ENCODE results near the gene MEX3D.
"Not testable (repeated sequence)": the region's sequence is repeated elsewhere in the genome, so short reads cannot be mapped to it uniquely, and the experiment has no call there.

The MEX3D gene

DNA sequence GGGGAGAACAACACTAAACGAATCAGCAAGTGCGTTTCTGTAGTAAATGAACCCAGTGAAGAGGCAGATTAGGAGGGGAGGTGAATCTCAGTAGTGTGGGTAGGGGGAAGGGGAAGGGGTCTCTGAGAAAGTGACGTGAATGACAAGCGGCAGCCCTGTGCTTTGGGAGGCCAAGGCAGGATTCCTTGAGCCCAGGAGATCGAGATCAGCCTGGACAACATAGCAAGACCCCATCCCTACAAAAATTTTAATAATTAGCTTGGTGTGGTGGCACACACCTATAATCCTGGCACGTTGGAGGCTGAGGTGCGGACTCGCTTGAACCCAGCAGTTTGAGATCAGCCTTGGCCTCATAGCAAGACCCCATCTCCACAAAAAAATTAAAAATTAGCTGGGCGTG is 36.1 kb downstream of the MEX3D start:
- TF ChIP-seq ZFX (IDR thresholded peaks at IDR 0.05), result no peak
- TF ChIP-seq CTCF (conservative IDR thresholded peaks at IDR 0.05), result no peak
- no peak overlapping the region for H3K27ac ChIP-seq

DNA sequence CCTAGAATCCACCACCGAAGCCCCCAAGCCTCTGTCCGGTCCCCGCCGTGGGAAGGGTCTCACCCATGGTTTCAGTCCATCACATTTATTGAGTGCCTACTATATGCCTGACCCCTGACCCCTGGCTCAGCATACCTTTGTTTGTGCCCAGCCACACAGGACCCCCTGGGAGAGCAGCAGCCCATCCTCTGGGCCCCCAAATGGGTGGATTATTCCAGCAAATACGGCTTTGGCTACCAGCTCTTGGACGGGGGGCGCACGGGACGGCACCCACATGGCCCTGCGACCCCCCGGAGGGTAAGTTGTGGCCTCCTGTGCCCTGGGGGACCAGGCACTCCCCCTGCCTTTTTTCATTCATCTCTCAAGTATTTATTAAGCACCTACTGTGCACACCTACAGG is 36.5 kb downstream of the MEX3D start:
- TF ChIP-seq ZFX (IDR thresholded peaks at IDR 0.05) (no peak), CTCF (conservative IDR thresholded peaks at IDR 0.05) (no peak)
- H3K27ac ChIP-seq, result no peak overlapping the region

DNA sequence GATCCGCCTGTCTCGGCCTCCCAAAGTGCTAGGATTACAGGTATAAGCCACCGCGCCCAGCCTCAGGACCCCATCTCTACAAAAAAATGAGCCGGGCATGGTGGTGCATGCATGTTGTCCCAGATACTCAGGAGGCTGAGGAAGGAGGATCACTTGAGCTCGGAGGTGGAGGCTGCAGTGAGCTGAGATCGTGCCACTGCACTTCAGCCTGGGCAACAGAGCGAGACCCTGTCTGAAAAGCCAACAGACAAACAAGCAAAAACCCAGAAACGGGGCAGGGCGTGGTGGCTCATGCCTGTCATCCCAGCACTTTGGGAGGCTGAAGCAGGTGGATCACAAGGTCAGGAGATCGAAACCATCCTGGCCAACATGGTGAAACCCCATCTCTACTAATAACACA is 37.3 kb downstream of the MEX3D start:
- not testable (repeated sequence) for H3K27ac ChIP-seq

GRCh38 chr19:1529430-1529816 is 38.7 kb downstream of the MEX3D start:
- TF ChIP-seq CTCF (conservative IDR thresholded peaks at IDR 0.05), result no peak
- no peak for TF ChIP-seq ZFX (IDR thresholded peaks at IDR 0.05)
- H3K27ac ChIP-seq, result no peak overlapping the region

DNA sequence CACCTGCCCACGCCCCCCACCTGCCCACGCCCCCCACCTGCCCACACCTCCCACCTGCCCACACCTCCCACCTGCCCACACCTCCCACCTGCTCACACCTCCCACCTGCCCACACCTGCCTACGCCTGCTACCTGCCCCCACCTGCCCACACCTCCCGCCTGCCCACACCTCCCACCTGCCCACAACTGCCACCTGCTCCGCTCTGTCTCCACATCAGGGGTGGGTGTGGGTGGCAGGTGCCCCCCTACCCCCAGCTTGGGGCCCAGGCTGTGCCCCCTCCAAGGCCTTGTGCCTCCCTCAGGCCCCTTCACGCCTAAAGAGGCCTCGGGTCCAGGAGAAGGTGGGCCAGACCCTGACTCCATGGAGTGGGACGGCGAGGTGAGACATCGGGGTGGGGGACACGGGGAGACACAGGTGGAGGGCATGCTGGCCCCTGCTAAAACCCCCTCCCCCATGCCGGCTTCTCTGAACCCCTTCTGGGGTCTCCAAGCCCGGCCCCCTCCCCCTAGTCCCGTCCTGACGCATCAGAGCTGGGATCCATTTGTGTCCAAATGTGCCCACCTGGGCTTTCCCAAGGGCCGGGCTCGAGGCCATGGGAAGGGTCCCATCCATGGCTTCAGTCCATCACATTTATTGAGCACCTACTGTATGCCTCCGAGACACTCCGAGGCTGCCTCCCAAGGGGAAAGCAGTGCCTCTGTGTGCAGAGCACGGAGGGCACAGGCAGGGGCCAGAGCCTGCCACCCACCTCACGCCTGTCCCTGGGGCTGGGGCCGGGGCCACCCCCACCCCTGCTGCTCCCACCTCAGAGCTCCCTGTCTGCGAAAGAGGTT is 39.3 kb downstream of the MEX3D start:
- no peak overlapping the region for H3K27ac ChIP-seq
- TF ChIP-seq ZFX (IDR thresholded peaks at IDR 0.05), result no peak
- TF ChIP-seq CTCF (conservative IDR thresholded peaks at IDR 0.05), result no peak

DNA sequence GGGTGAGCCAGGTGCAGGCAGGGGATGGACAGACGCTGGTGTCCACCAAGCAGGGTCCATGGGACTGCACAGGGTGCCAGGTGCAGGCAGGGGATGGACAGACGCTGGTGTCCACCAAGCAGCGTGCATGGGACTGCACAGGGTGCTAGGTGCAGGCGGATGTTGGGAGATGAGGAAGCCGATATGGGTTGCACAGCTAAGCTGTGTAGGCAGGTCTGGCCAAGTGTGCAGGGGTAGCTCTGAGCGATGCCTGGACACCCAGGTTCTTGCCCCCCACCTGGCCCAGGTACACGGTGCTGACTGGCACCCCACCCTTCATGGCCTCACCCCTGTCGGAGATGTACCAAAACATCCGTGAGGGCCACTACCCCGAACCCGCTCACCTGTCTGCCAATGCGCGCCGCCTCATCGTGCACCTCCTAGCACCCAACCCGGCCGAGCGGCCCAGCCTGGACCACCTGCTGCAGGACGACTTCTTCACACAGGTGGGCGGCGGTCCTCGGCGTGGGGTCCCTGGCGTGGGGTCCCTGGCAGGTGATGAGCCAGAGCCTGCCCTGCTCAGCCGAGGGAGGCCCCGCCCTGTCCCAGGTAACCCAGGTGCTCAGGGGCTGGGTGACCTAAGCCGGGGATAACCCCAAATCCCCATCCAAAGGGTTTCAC is 40.3 kb downstream of the MEX3D start:
- TF ChIP-seq CTCF (conservative IDR thresholded peaks at IDR 0.05) (no peak), ZFX (IDR thresholded peaks at IDR 0.05) (no peak)
- H3K27ac ChIP-seq, result no peak overlapping the region

GRCh38 chr19:1526979-1527649 is 41.0 kb downstream of the MEX3D start:
- no peak overlapping the region for H3K27ac ChIP-seq
- no peak for TF ChIP-seq CTCF (conservative IDR thresholded peaks at IDR 0.05)
- TF ChIP-seq ZFX (IDR thresholded peaks at IDR 0.05), result no peak

Data from C4-2B (cell line).